WERI-Rb-1 (cell line): ENCODE measurements around the gene PRKCZ.

ENCODE experiments used
- DNase-seq: peaks from one replicate; pipeline ENCODE4 v3.0.0-alpha.2; 2020
- H3K27ac ChIP-seq: fragments of 250-450 bp; sonication (Bioruptor Pico); 2 replicates; pipeline ENCODE4 v1.5.1; 2020; ENCODE audit warnings: mild to moderate bottlenecking, moderate library complexity
- H3K27me3 ChIP-seq: fragments of 250-450 bp; sonication (Bioruptor Pico); 2 replicates; pipeline ENCODE4 v1.5.1; 2021; ENCODE audit warnings: mild to moderate bottlenecking, low read depth, moderate library complexity; ENCODE audit not compliant: insufficient read depth, severe bottlenecking
- H3K36me3 ChIP-seq: fragments of 250-450 bp; sonication (Bioruptor Pico); 2 replicates; pipeline ENCODE4 v1.5.1; 2020; ENCODE audit warnings: mild to moderate bottlenecking, moderate library complexity
- H3K4me3 ChIP-seq: 2 replicates; pipeline ENCODE4 v1.5.1; 2011; ENCODE audit warnings: low read depth, mild to moderate bottlenecking, control low read depth, low read length
- H3K9me3 ChIP-seq: fragments of 250-450 bp; sonication (Bioruptor Pico); 2 replicates; pipeline ENCODE4 v1.5.1; 2021; ENCODE audit warnings: mild to moderate bottlenecking, moderate library complexity; ENCODE audit not compliant: severe bottlenecking
- CTCF ChIP-seq: IDR thresholded peaks from 2 replicates; pipeline ENCODE4 v1.5.1; 2011; ENCODE audit warnings: low read depth, mild to moderate bottlenecking, control low read depth, inconsistent platforms, low read length

The PRKCZ gene

GRCh38 chr1:2168535-2168934 is 118.3 kb downstream of the PRKCZ start:
- Histone ChIP-seq H3K9me3 (no peaks in the 10 kb centered on the region), H3K36me3 (peaks cover 2% of the 10 kb centered on the region; the same call in 1 of the 2 replicates), H3K27ac (no peak overlapping the region), H3K27me3 (no peaks in the 10 kb centered on the region), H3K4me3 (no peak overlapping the region)
- no peak for DNase-seq
- no peak for TF ChIP-seq CTCF

GRCh38 chr1:2169200-2169836 is 119.1 kb downstream of the PRKCZ start:
- Histone ChIP-seq H3K9me3 (no peaks in the 10 kb centered on the region), H3K4me3 (no peak overlapping the region), H3K27ac (no peak overlapping the region), H3K27me3 (no peaks in the 10 kb centered on the region), H3K36me3 (no peaks in the 10 kb centered on the region)
- no peak for DNase-seq
- TF ChIP-seq CTCF = no peak

GRCh38 chr1:2170211-2170610 is 120.0 kb downstream of the PRKCZ start:
- no peak for DNase-seq
- H3K36me3 ChIP-seq = no peaks in the 10 kb centered on the region; the same call in 1 of the 2 replicates
- no peak overlapping the region for H3K4me3 ChIP-seq
- no peaks in the 10 kb centered on the region for H3K27me3 ChIP-seq
- H3K27ac ChIP-seq = no peak overlapping the region
- TF ChIP-seq CTCF = no peak
- no peaks in the 10 kb centered on the region for H3K9me3 ChIP-seq

GRCh38 chr1:2172012-2172411 is 121.8 kb downstream of the PRKCZ start:
- Histone ChIP-seq H3K9me3 (no peaks in the 10 kb centered on the region), H3K27me3 (no peaks in the 10 kb centered on the region), H3K4me3 (no peak overlapping the region), H3K27ac (no peak overlapping the region), H3K36me3 (no peaks in the 10 kb centered on the region; the same call in none of the 2 replicates)
- no peak for DNase-seq
- TF ChIP-seq CTCF = no peak

GRCh38 chr1:2172551-2173146 is 122.4 kb downstream of the PRKCZ start:
- Histone ChIP-seq H3K9me3 (no peaks in the 10 kb centered on the region), H3K4me3 (no peak overlapping the region), H3K27ac (no peak overlapping the region), H3K27me3 (no peaks in the 10 kb centered on the region), H3K36me3 (no peaks in the 10 kb centered on the region; the same call in none of the 2 replicates)
- no peak for TF ChIP-seq CTCF
- DNase-seq = no peak
